GOT3 (cell line): Measurements from ENCODE around the gene PCGF3.
"Not testable (repeated sequence)": the region's sequence is repeated elsewhere in the genome, so short reads cannot be mapped to it uniquely, and the experiment has no call there.

Source experiments
- DNase-seq: peaks from one replicate; lab custom pipeline; 2025; ENCODE audit warnings: mixed read lengths; lab: John Stamatoyannopoulos, UW

The PCGF3 gene

DNA sequence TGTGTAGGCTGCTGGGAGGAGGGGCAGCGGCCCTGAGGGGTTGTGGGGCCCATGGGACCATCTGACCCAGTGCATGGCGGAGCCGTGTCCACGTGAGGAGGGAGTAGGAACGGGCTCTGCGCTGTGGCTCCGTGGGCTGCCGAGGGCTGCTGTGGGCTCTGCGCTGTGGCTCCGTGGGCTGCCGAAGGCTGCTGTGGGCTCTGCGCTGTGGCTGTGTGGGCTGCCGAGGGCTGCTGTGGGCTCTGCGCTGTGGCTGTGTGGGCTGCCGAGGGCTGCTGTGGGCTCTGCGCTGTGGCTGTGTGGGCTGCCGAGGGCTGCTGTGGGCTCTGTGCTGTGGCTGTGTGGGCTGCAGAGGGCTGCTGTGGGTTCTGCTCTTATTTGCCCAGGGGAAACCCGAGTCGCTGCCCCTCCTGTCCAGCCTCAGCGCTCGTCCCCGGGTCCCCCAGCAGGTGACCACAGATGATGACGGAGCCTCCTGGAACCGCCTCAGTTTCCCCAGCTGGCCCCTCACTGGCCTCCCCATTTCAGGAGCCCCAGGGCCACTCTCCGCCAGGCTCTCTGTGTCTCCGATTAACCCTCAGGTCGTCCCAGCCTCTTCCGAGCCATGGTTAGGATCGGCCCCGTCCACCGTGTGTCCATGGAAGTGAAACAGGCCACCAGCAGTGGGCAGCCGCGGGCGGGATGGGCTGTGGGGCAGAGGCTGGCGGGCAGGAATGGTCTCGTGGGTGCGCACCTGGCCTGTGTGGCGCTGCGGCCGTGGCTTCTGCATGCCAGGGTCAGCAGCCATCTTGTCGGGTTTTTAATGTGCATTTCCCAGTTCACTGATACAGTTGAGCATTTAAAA is 20.0 kb downstream of the PCGF3 start:
- no peak for DNase-seq

DNA sequence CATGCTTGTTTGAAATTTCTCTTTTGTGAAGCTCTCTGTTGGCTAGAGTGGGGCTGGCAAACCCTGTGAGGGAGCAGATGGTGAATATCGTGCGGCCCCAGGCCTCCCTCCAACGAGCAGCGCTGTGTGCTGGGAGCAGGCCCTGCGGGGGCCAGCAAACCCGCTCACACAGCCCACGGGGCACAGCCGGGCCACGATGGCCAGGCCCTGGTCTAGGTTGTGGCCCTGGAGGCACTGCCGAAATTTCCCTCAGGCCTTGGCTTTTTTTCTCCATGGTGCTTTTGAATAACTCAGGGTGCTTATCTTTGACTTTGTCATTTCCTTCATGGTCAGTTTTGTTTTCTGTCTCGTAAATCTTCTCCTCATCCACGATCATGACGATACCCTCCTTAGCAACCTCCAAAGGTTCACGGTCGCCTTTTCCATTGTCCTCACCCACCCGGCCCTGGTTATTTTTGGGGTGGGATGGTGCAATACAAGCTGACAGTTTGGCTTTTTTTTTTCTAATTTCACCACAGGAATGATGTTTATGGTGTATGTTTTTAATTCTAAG is 20.7 kb downstream of the PCGF3 start:
- DNase-seq: no peak

DNA sequence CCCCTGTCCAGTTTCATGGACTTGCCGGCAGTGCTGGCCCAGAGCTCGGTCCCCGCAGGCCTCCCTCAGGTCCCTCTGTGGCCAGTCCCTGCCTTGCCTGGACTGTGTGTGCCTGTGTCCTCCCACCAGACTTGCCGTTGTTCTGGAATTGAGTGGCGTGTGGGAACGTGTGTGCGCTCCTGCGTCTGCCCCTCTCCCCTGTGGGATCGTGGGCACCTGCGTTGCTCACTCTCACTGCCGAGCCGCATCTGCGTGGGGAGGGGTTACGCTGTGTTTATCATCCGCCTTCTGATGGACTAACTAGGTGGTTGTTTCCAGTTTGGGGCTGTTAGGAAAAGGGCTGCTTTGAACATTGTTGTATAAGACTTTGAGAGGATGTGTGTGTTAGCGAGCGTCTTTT is 21.2 kb downstream of the PCGF3 start:
- DNase-seq: no peak

DNA sequence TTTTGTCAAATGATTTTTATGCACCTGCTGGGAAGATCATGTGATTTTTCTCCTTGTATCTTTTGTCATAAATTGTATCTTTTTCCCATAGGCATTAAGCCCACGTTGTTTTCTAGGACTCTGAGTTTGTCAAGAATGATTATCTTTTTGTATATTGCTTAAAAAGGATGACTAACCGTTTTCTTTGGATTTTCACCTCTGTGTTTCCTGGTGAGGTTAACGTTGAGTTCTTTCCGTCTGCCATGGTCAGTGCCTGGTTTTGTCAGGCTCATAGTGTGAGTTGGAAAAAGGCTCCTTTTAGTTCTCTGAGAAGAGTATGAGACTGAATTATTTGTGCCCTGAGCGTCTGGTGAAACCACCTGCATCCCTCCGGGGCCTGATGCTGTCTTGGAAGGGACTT is 21.9 kb downstream of the PCGF3 start:
- no peak for DNase-seq

DNA sequence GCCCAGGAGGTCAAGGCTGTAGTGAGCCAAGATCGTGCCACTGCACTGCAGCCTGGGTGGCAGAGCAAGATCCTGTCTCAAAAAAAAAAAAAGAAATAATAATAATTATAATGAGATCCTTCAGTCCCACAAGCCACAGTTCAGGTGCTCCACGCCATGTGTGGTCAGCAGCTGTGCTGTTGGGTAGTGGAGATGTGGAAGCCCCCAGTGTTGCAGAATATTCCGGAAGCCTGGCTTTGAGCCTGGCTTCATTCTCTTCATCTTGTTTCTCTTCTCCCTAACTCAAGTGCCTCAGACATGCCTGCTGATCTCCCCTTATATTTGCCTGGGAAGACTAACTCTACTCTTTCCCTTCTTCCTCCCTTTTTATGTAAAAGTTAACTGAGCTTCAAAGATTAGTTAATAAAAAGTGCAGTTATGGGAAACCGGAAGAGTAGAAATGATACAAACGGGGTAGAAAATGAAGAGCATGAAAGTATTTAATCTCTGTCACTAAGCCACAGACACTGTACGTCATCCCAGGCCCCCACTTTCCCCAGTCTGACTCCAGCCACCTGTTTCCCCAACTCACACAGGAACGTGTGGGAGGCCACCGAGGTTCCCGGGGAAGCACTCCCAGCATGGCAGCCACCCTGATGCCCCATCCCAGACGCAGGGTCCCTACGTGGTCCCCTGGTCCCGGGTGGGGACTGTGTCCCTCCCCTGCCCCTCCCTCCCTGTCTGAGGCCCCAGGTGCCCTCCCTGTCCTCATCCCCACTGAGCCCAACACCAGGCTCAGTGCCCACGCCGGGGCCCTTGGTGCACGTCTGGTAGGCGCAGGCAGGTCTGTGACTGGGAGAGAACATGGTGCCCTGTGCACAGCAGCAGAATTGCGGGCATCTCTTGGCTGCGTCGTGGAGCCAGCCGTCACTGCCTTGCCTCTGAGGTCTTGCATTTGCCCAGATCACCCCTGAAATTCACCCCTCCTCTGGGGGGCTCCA is 24.0 kb downstream of the PCGF3 start:
- DNase-seq: no peak

DNA sequence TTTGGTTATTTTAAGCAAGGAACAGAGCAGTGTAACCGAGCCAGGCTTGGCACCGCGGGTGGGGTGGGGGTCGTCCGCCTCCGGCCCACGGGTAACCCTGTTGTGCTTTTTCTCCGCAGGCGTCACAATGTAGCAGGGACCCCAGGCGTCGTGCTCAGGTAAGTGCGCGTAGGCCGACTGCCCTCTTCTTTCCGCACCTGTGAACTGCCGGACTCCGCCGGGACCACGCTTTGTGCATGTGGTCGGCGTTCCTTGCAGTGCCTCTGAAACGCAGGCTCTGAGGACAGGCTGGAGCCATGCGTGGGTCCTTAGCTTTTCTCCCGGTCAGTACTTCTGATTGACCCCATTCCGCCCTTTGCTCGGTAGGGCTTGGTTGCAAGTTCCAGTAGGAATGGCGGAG is 24.9 kb downstream of the PCGF3 start:
- DNase-seq: no peak

DNA sequence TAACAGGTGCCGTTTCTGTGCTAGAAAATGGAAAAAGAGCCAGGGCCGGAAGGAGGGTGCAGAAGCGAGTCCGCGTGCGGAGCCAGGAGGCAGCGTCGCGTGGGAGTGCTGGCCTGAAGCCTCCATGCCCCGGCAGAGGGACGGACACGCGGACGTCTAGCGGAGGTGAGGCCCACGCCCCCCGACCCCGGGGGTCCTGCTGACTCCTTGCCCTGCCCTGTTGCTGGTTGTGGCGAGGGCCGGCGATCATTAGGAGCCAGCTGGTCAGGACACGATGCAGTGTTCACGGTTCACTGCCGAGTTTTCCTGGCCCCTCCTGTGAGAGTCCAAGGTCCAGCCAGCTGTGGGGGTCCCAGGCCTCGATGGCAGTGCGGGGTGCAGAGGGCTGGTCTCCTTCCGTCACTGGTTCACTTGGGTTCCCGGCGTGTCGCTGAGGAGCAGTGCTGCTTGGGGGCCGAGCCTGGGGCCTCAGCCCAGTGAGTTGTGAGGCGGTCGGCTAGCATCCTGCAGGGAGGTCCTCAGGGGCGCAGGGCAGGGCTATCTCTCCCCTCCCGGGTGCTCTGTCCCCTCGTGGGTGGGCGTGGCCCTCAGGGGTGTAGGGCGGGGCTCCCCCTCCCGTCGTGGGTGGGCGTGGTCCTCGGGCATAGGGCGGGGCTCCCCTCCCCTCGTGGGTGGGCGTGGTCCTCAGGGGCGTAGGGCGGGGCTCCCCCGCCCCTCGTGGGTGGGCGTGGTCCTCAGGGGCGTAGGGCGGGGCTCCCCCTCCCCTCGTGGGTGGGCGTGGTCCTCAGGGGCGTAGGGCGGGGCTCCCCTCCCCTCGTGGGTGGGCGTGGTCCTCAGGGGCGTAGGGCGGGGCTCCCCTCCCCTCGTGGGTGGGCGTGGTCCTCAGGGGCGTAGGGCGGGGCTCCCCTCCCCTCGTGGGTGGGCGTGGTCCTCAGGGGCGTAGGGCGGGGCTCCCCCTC is 25.6 kb downstream of the PCGF3 start:
- DNase-seq: not testable (repeated sequence)

DNA sequence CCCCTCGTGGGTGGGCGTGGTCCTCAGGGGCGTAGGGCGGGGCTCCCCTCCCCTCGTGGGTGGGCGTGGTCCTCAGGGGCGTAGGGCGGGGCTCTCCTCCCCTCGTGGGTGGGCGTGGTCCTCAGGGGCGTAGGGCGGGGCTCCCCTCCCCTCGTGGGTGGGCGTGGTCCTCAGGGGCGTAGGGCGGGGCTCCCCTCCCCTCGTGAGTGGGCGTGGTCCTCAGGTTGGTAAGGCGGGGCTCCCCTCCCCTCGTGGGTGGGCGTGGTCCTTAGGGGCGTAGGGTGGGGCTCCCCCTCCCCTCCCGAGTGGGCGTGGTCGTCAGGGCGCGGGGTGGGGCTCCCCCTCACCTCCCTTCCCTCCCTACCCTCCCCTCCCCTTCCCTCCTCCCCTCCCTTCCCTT is 26.3 kb downstream of the PCGF3 start:
- not testable (repeated sequence) for DNase-seq

DNA sequence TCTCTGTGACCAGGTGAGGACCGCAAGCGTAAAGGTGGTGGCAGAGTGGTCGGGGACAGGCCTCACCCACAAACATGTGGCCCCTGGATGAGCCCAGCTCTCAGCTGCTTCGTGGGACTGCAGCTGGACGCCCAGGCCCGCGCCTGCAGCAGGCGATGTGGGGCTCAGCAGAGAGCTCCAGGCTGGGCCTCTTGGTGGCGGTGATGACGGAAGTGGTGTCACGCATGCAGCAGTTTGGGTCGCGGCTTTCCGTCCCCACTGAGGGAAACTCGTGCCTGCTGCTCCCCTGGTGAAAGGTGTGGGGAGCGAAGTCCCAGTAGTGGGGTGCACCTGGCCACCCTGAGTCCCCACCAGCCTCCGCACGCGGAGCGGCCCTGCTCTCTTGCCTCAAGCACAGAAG is 26.9 kb downstream of the PCGF3 start:
- DNase-seq: no peak

DNA sequence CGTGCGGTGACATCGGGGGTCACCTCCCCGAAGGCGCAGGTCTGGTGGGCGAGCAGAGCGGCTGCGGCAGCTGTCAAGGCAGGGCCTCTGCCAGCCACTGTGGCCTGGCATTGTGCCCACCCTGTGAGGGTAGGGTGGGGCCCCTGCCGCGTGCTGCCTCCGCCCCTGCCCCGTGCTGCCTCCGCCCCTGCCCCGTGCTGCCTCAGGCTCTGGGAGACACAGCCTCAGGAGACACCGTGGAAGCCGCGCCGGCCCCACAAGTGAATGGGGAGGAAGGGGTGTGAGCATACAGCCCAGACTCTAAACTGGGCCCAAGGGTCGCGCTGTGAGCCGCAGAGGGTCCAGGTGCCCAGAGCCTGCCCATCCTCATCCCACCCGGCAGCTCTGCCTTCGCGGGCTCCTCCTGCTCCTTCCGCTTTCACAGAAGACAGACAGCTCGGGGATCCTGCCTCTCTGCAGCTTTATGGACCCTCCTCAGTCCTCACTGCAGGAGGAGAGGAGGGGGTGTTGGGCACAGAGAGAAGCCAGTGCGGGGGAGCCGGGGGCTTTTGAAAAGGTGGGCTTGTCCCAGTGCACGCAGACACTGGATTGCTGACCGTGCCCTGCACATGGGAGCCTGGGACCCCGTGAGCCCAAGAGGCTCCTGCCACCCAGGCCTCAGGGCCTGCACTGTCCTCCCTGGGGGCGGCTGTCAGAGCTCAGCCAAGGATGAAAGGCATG is 27.4 kb downstream of the PCGF3 start:
- DNase-seq: no peak

DNA sequence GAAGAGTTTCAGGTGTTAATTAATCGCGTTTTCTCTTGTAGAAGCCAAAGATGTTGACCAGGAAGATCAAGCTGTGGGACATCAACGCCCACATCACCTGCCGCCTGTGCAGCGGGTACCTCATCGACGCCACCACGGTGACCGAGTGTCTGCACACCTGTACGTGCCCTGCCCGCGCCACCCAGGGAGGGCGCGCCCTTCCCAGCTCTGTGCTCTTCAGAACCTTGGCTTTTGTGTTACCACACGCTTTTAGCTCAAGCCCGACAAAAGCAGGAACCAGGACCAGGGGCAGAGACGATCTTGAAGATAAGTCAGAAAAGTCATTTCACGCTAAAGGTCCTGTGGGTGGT is 28.0 kb downstream of the PCGF3 start:
- DNase-seq: no peak

DNA sequence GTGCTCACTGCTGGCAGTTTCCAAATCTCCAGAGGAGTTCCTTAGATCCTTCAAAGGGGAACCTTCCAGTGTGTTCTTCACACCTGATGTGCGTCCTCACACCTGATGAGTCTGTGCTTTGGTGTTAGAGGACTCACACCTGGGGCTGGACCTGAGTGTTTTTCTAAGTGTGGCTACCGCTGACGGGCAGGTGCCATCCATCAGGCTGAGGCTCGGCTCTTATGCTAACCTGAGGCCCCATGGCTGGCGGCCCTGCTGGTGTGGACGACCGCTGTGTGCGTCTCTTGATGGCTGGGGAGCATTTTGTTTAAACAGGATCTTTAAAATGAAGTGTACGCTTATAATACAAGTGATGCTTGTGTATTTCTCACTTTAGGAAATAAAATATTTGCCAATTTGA is 28.4 kb downstream of the PCGF3 start:
- no peak for DNase-seq

DNA sequence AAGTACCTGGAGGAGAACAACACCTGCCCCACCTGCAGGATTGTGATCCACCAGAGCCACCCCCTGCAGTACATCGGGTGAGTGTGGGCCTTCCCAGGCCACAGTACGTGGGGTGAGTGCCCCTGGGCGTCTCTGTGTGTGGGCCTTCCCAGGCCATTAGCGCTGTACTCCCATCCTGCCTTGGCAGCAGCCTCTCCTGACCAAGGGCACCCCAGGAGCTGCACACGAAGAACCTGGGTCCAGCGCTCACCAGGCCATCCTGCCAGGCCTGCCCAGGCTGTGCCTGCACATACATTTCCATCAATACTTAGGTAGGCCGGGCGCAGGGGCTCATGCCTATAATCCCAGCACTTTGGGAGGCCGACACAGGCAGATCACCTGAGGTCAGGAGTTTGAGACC is 29.3 kb downstream of the PCGF3 start:
- no peak for DNase-seq

DNA sequence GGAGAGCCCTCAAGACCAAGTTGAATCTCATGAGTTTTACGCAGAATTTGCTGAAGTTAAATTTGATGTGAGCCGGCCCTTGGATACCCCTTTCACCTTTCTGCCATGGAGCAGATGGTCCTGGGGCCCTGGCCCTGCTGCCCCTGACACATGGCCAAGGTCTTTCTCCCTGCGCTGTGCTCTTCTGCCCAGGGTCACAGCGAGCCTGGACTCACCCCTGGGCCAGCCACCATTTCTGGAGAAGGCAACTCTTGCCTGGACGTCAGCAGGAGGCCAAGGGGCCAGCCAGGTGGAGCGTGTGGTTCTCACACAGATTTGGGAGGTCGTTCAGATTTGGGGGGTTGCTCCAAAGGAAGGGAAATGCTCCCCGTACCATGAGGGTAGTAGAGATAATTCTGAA is 30.0 kb downstream of the PCGF3 start:
- no peak for DNase-seq

DNA sequence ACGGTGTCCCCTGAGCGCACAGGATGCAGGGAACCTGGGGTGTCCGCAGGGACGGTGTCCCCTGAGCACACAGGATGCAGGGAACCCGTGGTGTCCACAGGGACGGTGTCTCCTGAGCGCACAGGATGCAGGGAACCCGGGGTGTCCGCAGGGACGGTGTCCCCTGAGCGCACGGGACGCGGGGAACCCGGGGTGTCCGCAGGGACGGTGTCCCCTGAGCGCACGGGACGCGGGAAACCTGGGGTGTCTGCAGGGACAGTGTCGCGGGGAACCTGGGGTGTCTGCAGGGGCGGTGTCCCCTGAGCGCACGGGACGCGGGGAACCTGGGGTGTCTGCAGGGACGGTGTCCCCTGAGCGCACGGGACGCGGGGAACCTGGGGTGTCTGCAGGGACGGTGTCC is 30.9 kb downstream of the PCGF3 start:
- DNase-seq: not testable (repeated sequence)

DNA sequence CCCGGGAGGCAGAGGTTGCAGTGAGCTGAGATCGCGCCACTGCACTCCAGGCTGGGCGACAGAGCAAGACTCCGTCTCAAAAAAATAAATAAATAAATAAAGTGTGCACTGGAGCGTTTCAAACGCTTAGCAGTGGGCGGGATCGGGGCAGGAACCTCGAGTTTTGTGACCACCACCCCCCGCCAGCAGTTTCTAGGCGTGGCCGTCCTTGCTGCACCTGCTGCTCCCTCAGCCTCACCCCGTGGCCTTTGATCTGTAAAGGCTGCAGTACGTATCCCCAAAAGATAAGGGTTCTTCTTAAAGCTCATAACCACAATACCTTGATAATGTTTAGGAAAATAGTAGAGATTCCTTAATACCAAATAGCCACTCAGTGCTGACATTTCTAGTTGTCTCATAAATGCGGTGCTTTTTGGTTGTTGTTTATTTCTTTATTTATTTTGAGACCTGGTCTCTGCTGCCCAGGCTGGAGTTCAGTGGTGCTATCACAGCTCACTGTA is 33.2 kb downstream of the PCGF3 start:
- no peak for DNase-seq

DNA sequence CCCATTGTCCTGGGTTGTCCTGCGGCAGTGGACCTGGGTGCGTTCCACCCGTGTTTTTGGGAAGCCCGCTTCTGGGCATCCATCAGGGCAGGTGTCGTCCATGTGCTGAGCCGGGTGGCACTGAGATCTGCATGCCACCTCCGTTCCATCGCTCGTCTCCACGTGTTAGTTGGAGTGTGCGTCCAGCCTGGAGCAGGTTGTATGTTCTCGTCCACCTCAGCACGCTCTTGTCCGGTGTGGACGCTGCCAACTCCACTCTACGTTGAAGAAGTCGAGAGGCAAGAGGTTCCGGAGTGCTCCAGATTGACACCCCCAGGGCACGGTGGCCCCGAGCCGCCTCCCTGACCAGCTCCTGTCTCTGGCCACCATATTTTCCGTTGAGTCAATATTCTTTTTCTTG is 33.9 kb downstream of the PCGF3 start:
- no peak for DNase-seq

DNA sequence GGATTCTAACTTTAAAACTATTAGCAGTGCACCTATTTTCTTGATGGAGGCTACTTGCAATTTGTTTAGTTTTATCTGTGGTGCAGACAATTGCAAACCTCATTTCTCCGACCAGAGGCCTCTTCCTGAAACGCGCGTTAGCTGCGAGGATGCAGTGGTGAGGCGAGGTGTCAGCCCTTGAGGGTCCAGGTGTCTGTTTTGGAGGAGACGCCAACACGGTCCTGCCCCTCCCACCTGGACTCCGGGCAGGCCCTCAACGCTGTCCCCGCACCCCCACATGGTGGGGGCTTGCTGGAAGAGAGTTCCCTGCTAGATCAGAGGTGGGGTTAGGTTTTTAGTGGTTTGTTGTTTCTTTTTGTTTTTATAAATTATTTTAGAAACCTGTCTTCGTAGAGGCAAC is 34.4 kb downstream of the PCGF3 start:
- DNase-seq: no peak

DNA sequence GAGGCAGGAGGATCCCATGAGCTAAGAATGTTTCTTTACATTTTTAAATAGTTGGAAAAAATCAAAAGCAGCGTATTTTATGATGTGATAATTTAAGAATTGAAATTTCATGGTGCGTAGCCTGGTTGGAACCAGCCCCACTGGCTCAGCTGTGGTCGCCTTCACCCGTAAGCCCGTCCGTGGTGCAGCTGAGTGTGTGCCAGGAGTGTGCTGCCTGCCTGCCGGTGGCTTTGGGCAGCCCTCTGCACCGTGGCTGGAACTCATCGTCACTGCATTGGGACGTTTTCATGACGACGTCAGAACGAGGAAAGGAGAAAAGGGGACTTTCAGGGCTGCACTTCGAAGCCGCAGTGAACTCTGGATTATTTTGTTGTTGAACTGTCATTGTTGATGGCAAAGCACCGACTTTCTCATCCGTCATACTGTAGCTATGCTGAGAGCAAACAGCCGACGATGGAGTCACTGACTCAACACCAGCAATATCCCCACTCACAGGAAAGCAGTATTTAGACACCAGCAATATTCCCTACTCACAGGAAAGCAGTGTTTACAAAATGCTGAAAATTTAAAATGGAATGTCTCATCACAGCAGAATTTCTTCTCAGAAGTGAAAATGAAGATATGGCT is 35.1 kb downstream of the PCGF3 start:
- no peak for DNase-seq

DNA sequence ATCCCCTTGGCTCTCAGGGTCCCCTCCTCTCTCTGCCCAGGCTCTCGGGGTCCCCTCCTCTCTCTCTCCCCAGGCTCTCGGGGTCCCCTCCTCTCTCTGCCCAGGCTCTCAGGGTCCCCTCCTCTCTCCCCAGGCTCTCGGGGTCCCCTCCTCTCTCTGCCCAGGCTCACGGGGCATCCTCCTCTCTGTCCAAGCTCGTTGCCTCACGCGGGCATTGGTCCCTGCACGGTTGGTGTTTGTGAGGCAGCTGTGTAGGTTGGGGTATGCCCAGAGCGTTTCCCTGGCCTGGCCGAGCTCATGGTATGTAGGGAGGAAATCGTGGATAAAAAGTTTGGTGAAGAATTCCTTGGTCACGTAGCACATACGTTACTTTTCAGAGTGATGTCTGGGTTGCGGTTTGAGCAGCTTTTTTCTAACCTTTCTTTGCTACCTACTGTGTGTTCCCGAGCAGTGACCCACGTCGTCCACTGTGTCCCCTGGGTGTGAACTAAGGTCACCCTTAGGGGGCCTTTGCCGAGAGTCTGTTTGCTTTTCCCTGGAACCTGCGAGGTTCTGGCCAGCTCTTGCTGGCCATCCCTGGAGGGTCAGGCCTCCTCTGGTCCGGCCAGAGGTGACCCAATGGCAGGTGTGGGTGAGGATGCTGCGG is 36.6 kb downstream of the PCGF3 start:
- no peak for DNase-seq
